Measurements from ENCODE around the gene FBXL2.
A peak's percentile ranks its signal among the peaks of the same experiment; 100 is the strongest.
"Not testable (repeated sequence)": the region's sequence is repeated elsewhere in the genome, so short reads cannot be mapped to it uniquely, and the experiment has no call there.

FBXL2 gene

DNA sequence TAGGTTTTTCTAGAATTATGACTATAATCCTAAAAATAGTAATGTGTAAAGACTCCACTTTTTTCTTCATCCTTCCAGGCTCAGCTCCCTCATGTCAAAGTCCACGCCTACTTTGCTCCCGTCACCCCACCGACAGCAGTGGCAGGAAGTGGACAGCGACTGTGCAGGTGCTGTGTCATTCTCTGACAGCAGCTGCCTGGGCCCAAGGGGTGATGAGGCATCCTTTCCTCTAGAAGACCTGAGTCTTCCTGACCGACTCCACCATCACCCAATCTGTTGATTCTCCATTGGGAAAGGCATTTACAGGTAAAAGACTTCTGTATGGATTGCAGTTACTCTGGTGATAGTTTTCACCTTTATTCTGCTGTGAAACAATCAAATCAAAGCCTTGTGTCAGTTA is 108.2 kb downstream of the FBXL2 start:
- peak; percentile 8 to 18 for DNase-seq (ENCODE audit: low read depth in 2 of 2)

- DNase-seq (ENCODE audit: low read depth in 2 of 2): no peak
Measured at GRCh38 chr3:33386631-33387030, 109.4 kb downstream of the FBXL2 start.

- no peak for DNase-seq (ENCODE audit: low read depth in 2 of 2)
Measured at GRCh38 chr3:33388374-33389100, 111.3 kb downstream of the FBXL2 start.

- DNase-seq (ENCODE audit: low read depth in 2 of 2): no peak
Measured at GRCh38 chr3:33389908-33390307, 112.7 kb downstream of the FBXL2 start.

GRCh38 chr3:33391255-33391995 is 114.2 kb downstream of the FBXL2 start:
- no peak for DNase-seq (ENCODE audit: low read depth in 2 of 2)

DNA sequence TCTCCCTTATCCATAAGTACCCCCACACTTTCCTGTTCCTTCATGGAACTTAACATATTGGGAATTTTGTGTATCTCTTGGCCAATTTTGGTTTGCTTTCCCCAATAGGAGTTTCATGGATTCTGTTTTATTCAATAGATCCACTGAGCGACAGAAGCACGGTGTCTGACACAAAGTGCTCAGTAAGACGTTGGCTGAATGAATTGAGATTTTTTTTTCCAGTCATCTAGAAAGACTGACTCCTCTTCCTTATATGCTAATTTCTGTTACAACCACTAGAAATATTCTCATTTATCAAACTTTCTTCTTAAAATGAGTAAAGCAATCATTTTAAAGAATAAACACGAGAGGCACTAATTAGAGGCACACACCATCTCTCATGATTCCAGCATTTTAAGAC is 114.9 kb downstream of the FBXL2 start:
- no peak for DNase-seq (ENCODE audit: low read depth in 2 of 2)

GRCh38 chr3:33392703-33393125 is 115.5 kb downstream of the FBXL2 start:
- no peak for DNase-seq (ENCODE audit: low read depth in 2 of 2)

DNA sequence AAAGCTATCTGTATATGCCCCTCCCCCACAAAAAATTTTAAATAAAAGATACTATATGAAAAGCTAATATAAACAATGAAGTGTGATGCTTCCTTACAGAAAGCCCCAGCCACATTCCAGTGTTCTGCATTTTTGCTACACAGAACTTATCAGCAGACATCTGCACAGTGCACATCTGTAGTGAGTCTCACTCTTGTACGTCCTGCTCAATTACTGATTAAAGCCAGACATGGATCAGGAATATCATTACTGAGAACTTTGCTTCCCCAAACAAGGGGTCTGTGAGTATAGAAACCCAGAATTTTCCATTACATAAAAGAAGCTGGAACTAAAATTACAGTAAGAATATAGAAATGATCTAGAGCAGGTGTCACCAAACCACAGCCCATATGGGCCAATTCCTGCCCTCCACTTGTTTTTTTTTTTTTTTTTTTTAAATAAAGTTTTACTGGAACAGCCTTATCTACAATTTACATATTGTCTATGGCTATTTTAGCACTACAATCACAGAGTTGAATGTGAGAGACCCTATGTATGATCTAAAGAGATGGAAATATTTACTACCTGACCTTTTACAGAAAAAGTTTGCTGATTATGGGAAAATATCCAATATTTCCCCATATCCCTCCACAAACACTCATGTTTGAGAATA is 117.3 kb downstream of the FBXL2 start:
- no peak for DNase-seq (ENCODE audit: low read depth in 2 of 2)

GRCh38 chr3:33395900-33396299 is 118.7 kb downstream of the FBXL2 start:
- DNase-seq (ENCODE audit: low read depth in 2 of 2): no peak

DNA sequence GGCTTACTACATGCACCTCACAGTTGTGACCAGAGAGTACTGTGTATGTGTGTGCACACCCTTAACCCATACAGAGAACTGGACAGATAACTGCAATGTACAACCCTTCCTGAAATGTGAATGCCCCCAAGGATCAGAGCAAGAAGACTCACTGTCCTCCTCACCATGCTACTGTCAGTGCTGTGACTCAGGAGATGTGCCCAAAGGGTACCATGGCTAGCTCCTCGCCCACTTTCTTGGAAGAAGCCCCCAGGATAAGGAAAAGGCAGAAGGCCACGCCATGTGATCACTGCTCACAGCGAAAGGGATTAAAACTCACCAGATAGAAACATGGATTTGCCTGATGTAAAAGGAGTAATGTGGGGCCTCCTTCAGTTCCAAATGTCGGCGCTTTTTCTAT is 121.2 kb downstream of the FBXL2 start:
- no peak for DNase-seq (ENCODE audit: low read depth in 2 of 2)

DNA sequence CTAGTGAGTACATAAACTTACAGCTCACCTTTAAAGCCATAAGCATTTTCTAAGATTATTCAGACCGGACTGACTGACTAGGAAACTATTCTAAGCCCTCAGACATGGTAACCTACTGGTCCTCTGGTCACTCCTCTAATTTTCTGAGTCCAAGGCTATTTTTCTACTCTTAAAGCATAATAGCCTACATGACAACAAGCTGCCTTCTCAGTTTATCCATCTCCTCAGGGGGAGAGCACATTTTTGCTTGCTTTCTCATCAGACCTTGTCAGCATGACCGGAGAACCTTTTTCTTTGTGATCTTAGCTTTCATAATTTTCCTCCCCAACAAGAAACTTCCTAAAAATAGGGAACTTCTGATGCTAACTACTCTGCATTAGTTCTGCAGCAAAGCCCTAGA is 124.5 kb downstream of the FBXL2 start:
- DNase-seq (ENCODE audit: low read depth in 2 of 2): no peak

DNA sequence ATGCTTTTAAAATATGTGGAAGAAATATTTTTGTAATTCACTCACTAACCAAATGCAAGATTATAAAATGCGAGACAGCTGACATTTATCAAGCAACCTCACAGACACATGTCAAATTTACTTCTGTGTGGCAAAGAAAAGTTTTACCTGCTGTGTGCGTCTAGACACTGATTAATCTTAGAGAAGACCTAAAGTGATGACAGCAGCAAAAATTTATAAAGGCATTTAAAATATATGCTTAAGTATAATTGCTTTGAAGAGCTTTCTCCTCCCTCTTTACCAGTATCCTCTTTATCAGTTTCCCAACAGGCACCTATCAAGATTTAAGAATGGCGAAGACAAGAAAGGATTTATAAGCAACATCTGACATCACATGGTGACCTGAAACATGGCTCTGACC is 125.7 kb downstream of the FBXL2 start:
- DNase-seq (ENCODE audit: low read depth in 2 of 2): no peak

DNA sequence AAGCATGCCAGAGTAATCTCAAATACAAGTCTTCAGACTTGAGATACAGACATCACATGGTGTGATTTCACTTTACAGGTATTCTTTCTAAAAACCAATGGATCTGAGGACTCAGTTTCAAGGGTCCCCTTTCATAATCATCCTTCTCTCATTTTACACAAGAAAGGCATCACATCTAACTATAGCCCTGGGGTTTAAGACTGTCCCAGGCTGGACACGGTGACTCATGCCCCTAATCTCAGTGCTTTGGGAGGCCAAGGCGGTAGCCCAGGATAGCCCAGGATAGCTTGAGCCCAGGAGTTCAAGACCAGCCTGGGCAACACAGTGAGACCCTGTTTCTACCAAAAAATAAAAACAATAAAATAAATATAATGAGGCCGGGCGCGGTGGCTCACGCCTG is 126.5 kb downstream of the FBXL2 start:
- DNase-seq (ENCODE audit: low read depth in 2 of 2): no peak

DNA sequence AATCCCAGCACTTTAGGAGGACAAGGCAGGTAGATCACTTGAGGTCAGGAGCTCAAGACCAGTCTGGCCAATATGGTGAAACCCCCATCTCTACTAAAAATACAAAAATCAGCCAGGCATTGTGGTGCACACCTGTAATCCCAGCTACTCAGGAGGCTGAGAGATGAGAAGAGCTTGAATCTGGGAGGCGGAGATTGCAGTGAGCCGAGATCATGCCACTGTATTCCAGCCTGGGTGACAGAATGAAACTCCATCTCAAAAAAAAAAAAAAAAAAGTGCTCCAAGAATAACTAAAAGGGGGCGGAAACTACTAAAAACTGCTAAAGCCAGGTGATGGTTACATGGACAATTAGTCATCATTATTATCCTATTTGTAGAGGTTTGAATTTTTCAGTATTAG is 133.6 kb downstream of the FBXL2 start:
- DNase-seq (ENCODE audit: low read depth in 2 of 2): not testable (repeated sequence)

GRCh38 chr3:33417066-33417673 is 139.9 kb downstream of the FBXL2 start:
- DNase-seq (ENCODE audit: low read depth in 2 of 2): peak in 1 of 2 donors; percentile 10

GRCh38 chr3:33419948-33420347 is 142.7 kb downstream of the FBXL2 start:
- DNase-seq (ENCODE audit: low read depth in 2 of 2): no peak

DNA sequence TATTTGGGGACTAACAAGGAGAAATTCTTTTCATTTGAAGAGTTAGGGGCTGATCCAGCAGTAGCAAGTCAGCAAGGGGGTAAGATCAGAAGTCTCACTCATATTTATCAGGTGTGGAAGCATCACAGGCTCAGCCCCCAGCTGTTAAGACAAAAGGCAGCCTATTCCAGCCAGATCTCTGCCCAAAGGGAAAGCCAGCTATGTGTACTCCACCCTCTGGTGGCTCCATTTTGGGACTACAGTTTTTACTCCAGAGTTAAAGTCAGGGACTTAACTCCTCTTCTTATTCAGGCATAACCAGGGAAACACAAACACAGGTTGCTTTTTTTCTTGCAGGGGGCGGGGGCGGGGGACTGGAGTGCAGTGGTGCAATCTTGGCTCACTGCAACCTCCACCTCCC is 143.7 kb downstream of the FBXL2 start:
- no peak for DNase-seq (ENCODE audit: low read depth in 2 of 2)

- no peak for DNase-seq (ENCODE audit: low read depth in 2 of 2)
Measured at GRCh38 chr3:33424606-33425452, 147.6 kb downstream of the FBXL2 start.

GRCh38 chr3:33425453-33425852 is 148.2 kb downstream of the FBXL2 start:
- no peak for DNase-seq (ENCODE audit: low read depth in 2 of 2)

DNA sequence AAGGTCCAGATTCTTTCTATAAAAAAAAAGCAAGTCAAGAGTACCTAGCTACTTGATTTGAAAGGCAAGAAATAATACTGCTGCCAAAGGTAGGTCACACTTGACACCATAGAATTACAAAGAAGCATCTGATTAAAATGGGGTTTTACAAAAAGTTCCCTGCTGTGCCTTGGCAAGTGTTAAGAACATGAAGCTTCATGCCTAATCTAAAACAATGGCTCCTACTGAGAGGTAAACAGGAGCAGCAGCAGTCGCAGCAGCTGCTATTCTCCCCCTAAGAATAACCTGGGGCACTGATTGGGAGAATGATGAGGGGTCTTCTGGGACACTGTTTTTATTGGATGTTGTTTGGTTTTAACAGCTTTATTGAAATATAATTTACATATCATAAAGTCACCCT is 148.8 kb downstream of the FBXL2 start:
- no peak for DNase-seq (ENCODE audit: low read depth in 2 of 2)

- DNase-seq (ENCODE audit: low read depth in 2 of 2): no peak
Measured at GRCh38 chr3:33426630-33427317, 149.5 kb downstream of the FBXL2 start.
